Activated T-cell treated with anti-CD3 and anti-CD28 coated beads, Interleukin-2, amount 50 U/mL, for 24 hours (primary cell): Measurements from ENCODE around the gene GGNBP2.
A peak's percentile ranks its signal among the peaks of the same experiment; 100 is the strongest.
"Not testable (repeated sequence)": the region's sequence is repeated elsewhere in the genome, so short reads cannot be mapped to it uniquely, and the experiment has no call there.

Experiments
- DNase-seq: peaks from one replicate; pipeline ENCODE4 v3.0.0-alpha.2; 2020
- H3K27ac Mint-ChIP-seq: 2 replicates; pipeline ENCODE4 v1.8.0; 2020; ENCODE audit warnings: mild to moderate bottlenecking, mixed read lengths
- H3K27me3 Mint-ChIP-seq: 2 replicates; pipeline ENCODE4 v1.8.0; 2020; ENCODE audit warnings: mixed read lengths
- H3K36me3 Mint-ChIP-seq: 2 replicates; pipeline ENCODE4 v1.8.0; 2020; ENCODE audit warnings: low read depth, mixed read lengths
- H3K4me1 Mint-ChIP-seq: 2 replicates; pipeline ENCODE4 v1.8.0; 2020; ENCODE audit warnings: low read depth, mixed read lengths
- H3K4me3 Mint-ChIP-seq: 2 replicates; pipeline ENCODE4 v1.8.0; 2020; ENCODE audit warnings: mild to moderate bottlenecking, moderate library complexity, mixed read lengths
- H3K9me3 Mint-ChIP-seq: 2 replicates; pipeline ENCODE4 v1.8.0; 2020; ENCODE audit warnings: mixed read lengths

The GGNBP2 gene

DNA sequence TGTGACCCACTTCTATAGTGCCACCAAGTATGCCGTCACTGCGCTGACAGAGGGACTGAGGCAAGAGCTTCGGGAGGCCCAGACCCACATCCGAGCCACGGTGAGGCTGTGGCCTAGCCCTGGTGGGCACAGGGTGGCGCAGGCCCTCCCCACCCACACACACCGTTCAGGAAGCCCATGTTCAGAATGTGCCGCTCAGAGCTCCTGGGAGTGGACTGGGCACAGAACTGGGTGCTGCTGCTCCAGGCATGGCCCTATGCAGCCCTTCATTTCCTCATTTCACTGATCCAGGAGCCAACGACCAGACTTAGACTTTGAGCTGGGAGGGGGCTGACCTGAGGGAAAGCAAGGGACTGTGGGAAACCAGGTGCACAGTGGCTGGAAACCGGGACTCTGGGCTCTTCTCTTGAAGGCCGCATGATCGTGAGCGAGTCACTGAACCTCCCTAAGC, 54.3 kb downstream of the GGNBP2 start:
- H3K4me3 Mint-ChIP-seq = no peak overlapping the region

DNA sequence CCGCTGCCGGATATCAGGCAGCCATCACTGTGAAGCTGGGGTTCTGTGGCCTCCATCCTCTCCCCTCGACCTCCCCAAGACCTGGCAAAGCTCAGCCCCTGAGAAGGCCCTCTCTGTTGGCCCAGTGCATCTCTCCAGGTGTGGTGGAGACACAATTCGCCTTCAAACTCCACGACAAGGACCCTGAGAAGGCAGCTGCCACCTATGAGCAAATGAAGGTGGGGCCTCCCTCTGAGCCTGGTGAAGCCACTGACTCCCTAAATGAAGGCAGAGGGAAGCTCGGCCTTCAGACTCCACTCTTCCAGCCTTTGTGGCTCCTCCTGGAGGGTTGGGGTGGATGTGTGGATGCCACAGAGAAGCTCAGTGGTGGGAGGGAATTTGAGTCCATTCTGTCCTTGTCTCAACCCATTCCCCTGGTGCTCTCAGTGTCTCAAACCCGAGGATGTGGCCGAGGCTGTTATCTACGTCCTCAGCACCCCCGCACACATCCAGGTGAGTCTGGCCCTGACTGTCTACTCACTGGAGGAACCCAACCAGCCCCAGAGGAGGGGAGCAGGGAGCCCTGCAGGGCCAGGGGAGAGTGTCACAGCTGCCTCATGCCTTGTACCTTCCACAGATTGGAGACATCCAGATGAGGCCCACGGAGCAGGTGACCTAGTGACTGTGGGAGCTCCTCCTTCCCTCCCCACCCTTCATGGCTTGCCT, 55.0 kb downstream of the GGNBP2 start:
- no peak for DNase-seq
- Mint-ChIP-seq H3K36me3 (peaks cover 63% of the 10 kb centered on the region), H3K4me3 (no peak overlapping the region), H3K4me1 (peaks cover 22% of the 10 kb centered on the region), H3K27me3 (no peaks in the 10 kb centered on the region), H3K9me3 (no peaks in the 10 kb centered on the region), H3K27ac (no peak overlapping the region)

More for the DNA sequence above, 54.3 kb downstream of the GGNBP2 start:
- peaks cover 57% of the 10 kb centered on the region for H3K36me3 Mint-ChIP-seq
- no peak for DNase-seq
- H3K27me3 Mint-ChIP-seq = no peaks in the 10 kb centered on the region
- no peak overlapping the region for H3K27ac Mint-ChIP-seq
- H3K9me3 Mint-ChIP-seq = no peaks in the 10 kb centered on the region
- H3K4me1 Mint-ChIP-seq = peaks cover 16% of the 10 kb centered on the region

DNA sequence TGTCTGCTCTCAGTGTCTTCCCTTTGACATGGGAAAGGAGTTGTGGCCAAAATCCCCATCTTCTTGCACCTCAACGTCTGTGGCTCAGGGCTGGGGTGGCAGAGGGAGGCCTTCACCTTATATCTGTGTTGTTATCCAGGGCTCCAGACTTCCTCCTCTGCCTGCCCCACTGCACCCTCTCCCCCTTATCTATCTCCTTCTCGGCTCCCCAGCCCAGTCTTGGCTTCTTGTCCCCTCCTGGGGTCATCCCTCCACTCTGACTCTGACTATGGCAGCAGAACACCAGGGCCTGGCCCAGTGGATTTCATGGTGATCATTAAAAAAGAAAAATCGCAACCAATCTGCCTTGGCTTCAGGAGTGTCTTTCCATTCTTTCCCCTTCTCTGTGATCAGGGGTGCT, 55.7 kb downstream of the GGNBP2 start:
- no peak for DNase-seq

GRCh38 chr17:36600936-36601302, 56.2 kb downstream of the GGNBP2 start:
- Mint-ChIP-seq H3K27me3 (no peaks in the 10 kb centered on the region), H3K27ac (peak overlapping the region; percentile 94), H3K4me3 (peak overlapping the region; percentile 91), H3K36me3 (peaks cover 63% of the 10 kb centered on the region), H3K4me1 (peaks cover 32% of the 10 kb centered on the region), H3K9me3 (no peaks in the 10 kb centered on the region)
- DNase-seq = no peak

More for the DNA sequence above, 55.7 kb downstream of the GGNBP2 start:
- Mint-ChIP-seq H3K4me1 (peaks cover 27% of the 10 kb centered on the region), H3K9me3 (no peaks in the 10 kb centered on the region), H3K27me3 (no peaks in the 10 kb centered on the region), H3K36me3 (peaks cover 63% of the 10 kb centered on the region), H3K27ac (peak overlapping the region; percentile 94), H3K4me3 (peak overlapping the region; percentile 91)

DNA sequence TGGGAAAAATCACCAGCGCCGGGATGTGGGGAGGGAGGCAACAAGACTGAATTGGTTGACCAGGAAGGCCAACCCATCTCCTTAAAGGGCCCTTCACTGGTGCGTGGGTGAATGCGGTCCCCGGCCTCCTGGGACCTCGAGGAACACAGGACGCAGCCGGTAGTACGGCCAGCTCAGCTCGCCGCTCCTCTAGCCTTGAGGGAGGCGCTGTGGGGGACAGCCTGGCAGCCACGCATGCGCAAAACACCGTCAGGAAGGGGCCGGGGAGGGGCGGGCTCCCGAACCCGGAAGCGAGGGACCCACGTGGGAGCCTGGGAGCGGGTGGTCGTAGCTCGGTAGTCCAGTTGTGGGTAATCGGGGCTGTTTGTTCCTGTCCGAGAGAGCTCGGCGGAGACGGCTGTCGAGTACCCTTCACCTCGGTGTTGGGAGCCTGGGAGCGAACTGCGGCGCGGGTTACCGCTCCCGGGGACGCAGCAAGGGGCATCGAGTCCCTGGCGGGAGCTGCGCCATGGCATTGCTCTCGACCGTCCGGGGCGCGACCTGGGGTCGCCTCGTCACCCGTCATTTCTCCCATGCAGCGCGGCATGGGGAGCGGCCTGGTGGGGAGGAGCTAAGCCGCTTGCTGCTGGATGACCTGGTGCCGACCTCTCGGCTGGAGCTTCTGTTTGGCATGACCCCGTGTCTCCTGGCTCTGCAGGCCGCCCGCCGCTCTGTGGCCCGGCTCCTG, 56.7 kb downstream of the GGNBP2 start, which contains the start of gene MRM1:
TSS of gene MRM1 (plus strand) at position 281 of the 727 bp plus-strand sequence. CDS start at position 509, 228 bp downstream.
- Mint-ChIP-seq H3K27me3 (no peaks in the 10 kb centered on the region), H3K36me3 (peaks cover 65% of the 10 kb centered on the region), H3K4me3 (peak within 1 kb of the TSS; percentile 91), H3K9me3 (no peaks in the 10 kb centered on the region), H3K4me1 (peaks cover 35% of the 10 kb centered on the region), H3K27ac (peak within 1 kb of the TSS; percentile 94)
- peak; percentile 95 for DNase-seq

GRCh38 chr17:36602030-36602748, 57.5 kb downstream of the GGNBP2 start:
- peak overlapping the region; percentile 91 for H3K4me3 Mint-ChIP-seq
- peak; percentile 65 for DNase-seq

DNA sequence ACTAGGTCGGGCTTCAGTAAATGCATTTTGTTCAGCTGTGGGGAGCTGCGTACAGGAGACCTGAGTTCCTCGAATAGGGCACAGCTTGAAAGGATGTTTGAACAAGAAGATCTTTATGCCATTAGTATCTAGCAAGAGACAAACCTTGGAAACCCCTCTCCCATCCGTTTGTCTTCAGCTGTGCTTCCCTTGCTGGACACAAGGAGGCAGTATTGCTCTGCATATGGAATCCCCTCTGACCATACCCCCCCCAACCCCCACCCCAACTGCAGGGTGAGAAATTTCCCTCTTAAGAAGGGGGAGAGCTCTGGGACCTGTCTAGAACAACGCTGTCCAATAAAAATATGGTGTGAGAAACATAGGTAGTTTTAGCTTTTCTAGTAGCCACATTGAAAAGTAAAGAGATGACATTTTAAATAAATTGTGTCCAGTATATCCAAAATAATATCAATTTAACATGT, 58.2 kb downstream of the GGNBP2 start:
- peaks cover 39% of the 10 kb centered on the region for H3K4me1 Mint-ChIP-seq
- peaks cover 68% of the 10 kb centered on the region for H3K36me3 Mint-ChIP-seq
- peak overlapping the region; percentile 94 for H3K27ac Mint-ChIP-seq
- peak; percentile 73 for DNase-seq
- H3K9me3 Mint-ChIP-seq = no peaks in the 10 kb centered on the region
- H3K27me3 Mint-ChIP-seq = no peaks in the 10 kb centered on the region
- peak overlapping the region; percentile 91 for H3K4me3 Mint-ChIP-seq

More at GRCh38 chr17:36602030-36602748, 57.5 kb downstream of the GGNBP2 start:
- Mint-ChIP-seq H3K9me3 (no peaks in the 10 kb centered on the region), H3K4me1 (peaks cover 35% of the 10 kb centered on the region), H3K27ac (peak overlapping the region; percentile 94), H3K27me3 (no peaks in the 10 kb centered on the region), H3K36me3 (peaks cover 60% of the 10 kb centered on the region)

DNA sequence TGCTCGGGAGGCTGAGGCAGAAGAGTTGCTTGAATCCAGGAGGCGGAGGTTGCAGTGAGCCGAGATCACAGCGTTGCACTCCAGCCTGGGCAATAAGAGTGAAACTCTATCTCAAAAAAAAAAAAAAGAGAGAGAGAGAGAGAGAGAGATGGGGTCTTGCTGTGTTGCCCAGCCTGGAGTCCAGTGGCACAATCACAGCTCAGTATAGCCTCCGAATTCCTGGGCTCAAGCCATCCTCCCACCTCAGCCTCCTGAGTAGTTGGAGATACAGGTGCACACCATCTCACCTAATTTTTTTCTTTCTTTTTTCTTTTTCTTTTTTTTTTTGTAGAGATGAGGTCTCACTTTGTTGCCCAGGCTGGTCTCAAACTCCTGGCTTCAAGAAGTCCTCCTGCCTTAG, 60.3 kb downstream of the GGNBP2 start:
- not testable (repeated sequence) for DNase-seq, H3K27ac Mint-ChIP-seq, H3K9me3 Mint-ChIP-seq, H3K27me3 Mint-ChIP-seq
- Mint-ChIP-seq H3K36me3 (peaks cover 77% of the 10 kb centered on the region), H3K4me3 (peak overlapping the region; percentile 64), H3K4me1 (peaks cover 54% of the 10 kb centered on the region)

DNA sequence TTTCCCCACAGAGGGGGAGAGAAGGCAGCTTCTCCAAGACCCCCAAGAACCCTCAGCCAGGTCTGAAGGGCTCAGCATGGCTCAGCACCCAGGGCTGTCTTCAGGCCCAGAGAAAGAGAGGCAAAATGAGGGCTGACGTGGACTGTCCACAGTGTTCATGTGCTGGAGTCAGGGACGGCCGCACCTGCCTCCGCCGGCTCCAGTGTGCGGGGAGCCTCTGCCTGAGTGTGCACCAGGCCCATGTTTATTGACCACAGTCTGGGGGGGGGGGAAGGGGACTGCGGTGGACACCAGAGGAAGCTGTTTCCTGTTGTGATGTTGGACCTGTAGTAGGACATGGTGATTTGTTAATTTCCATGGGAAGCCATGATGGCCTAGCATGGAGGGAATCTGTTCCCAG, 63.6 kb downstream of the GGNBP2 start:
- H3K9me3 Mint-ChIP-seq = no peaks in the 10 kb centered on the region
- H3K27me3 Mint-ChIP-seq = no peaks in the 10 kb centered on the region
- H3K36me3 Mint-ChIP-seq = peaks cover 60% of the 10 kb centered on the region
- no peak overlapping the region for H3K4me3 Mint-ChIP-seq
- no peak overlapping the region for H3K27ac Mint-ChIP-seq
- DNase-seq = no peak
- peaks cover 44% of the 10 kb centered on the region for H3K4me1 Mint-ChIP-seq

- no peaks in the 10 kb centered on the region for H3K9me3 Mint-ChIP-seq
- no peak for DNase-seq
- peaks cover 40% of the 10 kb centered on the region for H3K4me1 Mint-ChIP-seq
- no peaks in the 10 kb centered on the region for H3K27me3 Mint-ChIP-seq
- no peak overlapping the region for H3K4me3 Mint-ChIP-seq
- H3K27ac Mint-ChIP-seq = no peak overlapping the region
- peaks cover 56% of the 10 kb centered on the region for H3K36me3 Mint-ChIP-seq
Measured at GRCh38 chr17:36608794-36609497, 64.2 kb downstream of the GGNBP2 start.

GRCh38 chr17:36609498-36609862, 64.8 kb downstream of the GGNBP2 start:
- no peak for DNase-seq
- no peaks in the 10 kb centered on the region for H3K27me3 Mint-ChIP-seq
- H3K36me3 Mint-ChIP-seq = peaks cover 51% of the 10 kb centered on the region
- peaks cover 35% of the 10 kb centered on the region for H3K4me1 Mint-ChIP-seq
- H3K9me3 Mint-ChIP-seq = no peaks in the 10 kb centered on the region
- H3K4me3 Mint-ChIP-seq = no peak overlapping the region
- H3K27ac Mint-ChIP-seq = no peak overlapping the region

DNA sequence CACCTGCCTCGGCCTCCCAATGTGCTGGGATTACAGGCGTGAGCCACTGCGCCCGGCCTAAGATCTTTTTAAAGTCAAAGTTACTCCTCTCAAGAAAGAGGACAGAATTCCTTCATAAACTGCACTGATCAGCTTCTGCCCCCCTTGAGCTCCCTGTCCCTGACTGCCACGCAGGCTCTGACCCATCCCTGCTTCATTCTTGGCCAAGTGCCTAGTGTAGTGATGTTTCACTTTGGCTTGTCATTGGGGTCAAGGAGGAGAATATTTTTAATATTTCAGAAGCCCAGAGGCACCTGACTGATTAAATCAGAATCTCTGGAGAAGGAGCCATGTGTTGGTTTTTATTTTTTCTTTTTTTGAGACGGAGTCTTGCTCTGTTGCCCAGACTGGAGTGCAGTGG, 65.8 kb downstream of the GGNBP2 start:
- H3K27ac Mint-ChIP-seq = no peak overlapping the region
- no peak overlapping the region for H3K4me3 Mint-ChIP-seq
- peaks cover 43% of the 10 kb centered on the region for H3K36me3 Mint-ChIP-seq
- no peaks in the 10 kb centered on the region for H3K9me3 Mint-ChIP-seq
- peaks cover 27% of the 10 kb centered on the region for H3K4me1 Mint-ChIP-seq
- no peaks in the 10 kb centered on the region for H3K27me3 Mint-ChIP-seq
- DNase-seq = no peak

DNA sequence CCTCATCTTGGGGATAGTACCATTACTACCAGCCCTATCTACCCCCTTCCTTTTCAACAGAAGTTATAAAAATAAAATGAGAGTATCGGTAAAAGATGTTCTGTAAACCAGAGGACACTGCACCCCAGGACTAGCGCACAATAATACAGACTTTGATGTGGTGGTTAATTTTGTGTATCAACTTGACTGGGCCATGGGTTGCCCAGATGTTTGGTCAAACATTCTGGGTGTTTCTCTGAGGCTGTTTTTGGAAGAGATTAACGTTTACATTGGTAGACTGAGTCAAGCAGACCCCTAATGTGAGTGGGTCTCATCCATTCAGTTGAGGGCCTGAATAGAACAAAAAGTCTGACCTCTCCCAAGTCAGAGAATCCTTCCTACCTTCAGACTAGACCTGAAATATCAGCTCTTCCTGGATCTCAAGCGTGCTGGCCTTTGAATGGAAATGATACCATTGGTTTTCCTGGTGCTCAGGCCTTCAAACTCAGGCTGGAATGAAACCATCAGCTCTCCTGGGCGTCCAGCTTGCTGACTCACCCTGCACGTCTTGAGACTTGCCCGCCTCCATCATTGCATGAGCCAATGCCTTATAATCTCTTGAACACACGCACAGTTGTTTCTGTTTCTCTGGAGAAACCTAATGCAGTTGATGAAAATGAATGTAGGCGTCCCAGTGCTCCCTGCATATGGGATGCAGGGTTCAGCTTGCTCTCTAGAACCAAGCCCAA, 66.8 kb downstream of the GGNBP2 start:
- Mint-ChIP-seq H3K36me3 (peaks cover 33% of the 10 kb centered on the region), H3K4me1 (peaks cover 20% of the 10 kb centered on the region), H3K27ac (no peak overlapping the region), H3K4me3 (no peak overlapping the region), H3K27me3 (no peaks in the 10 kb centered on the region), H3K9me3 (no peaks in the 10 kb centered on the region)
- DNase-seq = no peak
